Measurements from ENCODE around the gene SLIT3. TPM values are rescaled to one million over a fixed set of nuclear protein-coding genes. Genes with fewer than 3 reads are reported as not detected.

Gene SLIT3
- total and polyA plus RNA-seq, 4 donors = 4.6 to 48.5 (median 19.8) TPM

DNA sequence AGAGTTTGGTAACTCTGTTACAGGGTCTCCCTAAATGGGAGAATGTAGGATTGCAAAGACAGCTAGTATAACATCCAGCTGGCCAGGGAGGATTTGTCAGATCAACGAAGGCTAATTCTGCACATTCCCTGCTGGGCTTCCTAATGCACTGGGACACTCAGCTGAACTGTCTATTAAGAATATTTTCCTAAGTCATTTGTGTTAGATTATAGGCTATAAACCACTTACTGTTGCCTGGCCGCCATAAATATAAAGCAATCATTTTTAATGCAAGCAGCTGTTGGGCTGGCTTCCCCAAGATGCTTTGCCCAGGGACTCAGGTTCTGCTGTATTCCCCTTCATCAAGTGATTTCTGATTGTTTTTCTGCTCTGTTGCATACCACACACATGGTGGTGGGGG, 35.3 kb upstream of the SLIT3 start:
- peaks cover 0 to 6% (median 0%) of the 10 kb centered on the region in 5 donors for H3K4me1 ChIP-seq (ENCODE audit: control insufficient read depth in 5 of 5, insufficient read depth in 5 of 5, low read length in 5 of 5)
- H3K36me3 ChIP-seq (ENCODE audit: control insufficient read depth in 4 of 4, insufficient read depth in 4 of 4, low read length in 4 of 4) = no peaks in the 10 kb centered on the region
- ATAC-seq (ENCODE audit: insufficient read depth, low FRiP score) (no peak), DNase-seq (peak in 2 of 3 donors; percentile 13 to 18)
- no peak overlapping the region for H3K4me3 ChIP-seq
- TF ChIP-seq, protein P1, sequence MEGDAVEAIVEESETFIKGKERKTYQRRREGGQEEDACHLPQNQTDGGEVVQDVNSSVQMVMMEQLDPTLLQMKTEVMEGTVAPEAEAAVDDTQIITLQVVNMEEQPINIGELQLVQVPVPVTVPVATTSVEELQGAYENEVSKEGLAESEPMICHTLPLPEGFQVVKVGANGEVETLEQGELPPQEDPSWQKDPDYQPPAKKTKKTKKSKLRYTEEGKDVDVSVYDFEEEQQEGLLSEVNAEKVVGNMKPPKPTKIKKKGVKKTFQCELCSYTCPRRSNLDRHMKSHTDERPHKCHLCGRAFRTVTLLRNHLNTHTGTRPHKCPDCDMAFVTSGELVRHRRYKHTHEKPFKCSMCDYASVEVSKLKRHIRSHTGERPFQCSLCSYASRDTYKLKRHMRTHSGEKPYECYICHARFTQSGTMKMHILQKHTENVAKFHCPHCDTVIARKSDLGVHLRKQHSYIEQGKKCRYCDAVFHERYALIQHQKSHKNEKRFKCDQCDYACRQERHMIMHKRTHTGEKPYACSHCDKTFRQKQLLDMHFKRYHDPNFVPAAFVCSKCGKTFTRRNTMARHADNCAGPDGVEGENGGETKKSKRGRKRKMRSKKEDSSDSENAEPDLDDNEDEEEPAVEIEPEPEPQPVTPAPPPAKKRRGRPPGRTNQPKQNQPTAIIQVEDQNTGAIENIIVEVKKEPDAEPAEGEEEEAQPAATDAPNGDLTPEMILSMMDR (IDR thresholded peaks at IDR 0.05; ENCODE audit: control extremely low read depth, extremely low read depth) = no peak
- H3K27me3 ChIP-seq (ENCODE audit: control insufficient read depth in 3 of 3, insufficient read depth in 3 of 3, low read length in 2 of 3) = no peaks in the 10 kb centered on the region
- H3K27ac ChIP-seq (ENCODE audit: low read depth in 1 of 2, low read length in 1 of 2) = no peak overlapping the region
- WGBS, 2 donors = 75 to 89% methylated on average over 2 of the region's 2 CpGs
- H3K9ac ChIP-seq (ENCODE audit: insufficient read depth in 1 of 2, low read length in 2 of 2) = no peak overlapping the region
- H3K9me3 ChIP-seq (ENCODE audit: control insufficient read depth in 4 of 4, insufficient read depth in 3 of 4, low read length in 3 of 4) = peaks cover 0 to 2% (median 0%) of the 10 kb centered on the region in 4 donors

DNA sequence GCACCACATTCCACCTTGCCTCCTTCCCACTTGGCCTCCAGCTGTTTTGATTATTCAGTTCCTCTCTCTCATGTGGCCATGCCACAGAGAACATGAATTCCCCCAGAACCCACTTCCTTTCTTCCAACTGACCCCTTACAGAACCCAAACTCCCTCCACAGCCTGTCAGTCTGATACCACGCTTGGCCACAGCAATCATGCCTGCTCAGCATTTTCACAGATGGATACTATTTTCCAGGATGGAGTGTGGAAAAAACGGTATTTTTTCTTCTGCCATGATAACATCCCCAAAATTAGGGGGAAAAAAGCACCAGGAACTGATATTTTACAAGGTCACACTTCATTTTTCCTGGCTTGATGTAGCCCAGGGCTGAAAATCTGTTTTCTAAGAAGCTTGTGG, 34.9 kb upstream of the SLIT3 start:
- TF ChIP-seq, protein P1 (IDR thresholded peaks at IDR 0.05; ENCODE audit: control extremely low read depth, extremely low read depth) = no peak
- H3K4me3 ChIP-seq = no peak overlapping the region
- H3K9me3 ChIP-seq (ENCODE audit: control insufficient read depth in 4 of 4, insufficient read depth in 3 of 4, low read length in 3 of 4) = peaks cover 0 to 2% (median 0%) of the 10 kb centered on the region in 4 donors
- H3K4me1 ChIP-seq (ENCODE audit: control insufficient read depth in 5 of 5, insufficient read depth in 5 of 5, low read length in 5 of 5) = peaks cover 0 to 6% (median 0%) of the 10 kb centered on the region in 5 donors
- H3K36me3 ChIP-seq (ENCODE audit: control insufficient read depth in 4 of 4, insufficient read depth in 4 of 4, low read length in 4 of 4) = no peaks in the 10 kb centered on the region
- DNase-seq = peak in 1 of 3 donors; percentile 12
- H3K9ac ChIP-seq (ENCODE audit: insufficient read depth in 1 of 2, low read length in 2 of 2) = no peak overlapping the region
- no peak for ATAC-seq (ENCODE audit: insufficient read depth, low FRiP score)
- H3K27me3 ChIP-seq (ENCODE audit: control insufficient read depth in 3 of 3, insufficient read depth in 3 of 3, low read length in 2 of 3) = no peaks in the 10 kb centered on the region
- H3K27ac ChIP-seq (ENCODE audit: low read depth in 1 of 2, low read length in 1 of 2) = no peak overlapping the region
- 69 to 72% methylated on average over 2 of the region's 2 CpGs for WGBS, 2 donors

GRCh38 chr5:169333518-169333917, 32.6 kb upstream of the SLIT3 start:
- 84 to 88% methylated on average over 6 of the region's 6 CpGs for WGBS, 2 donors
- Histone ChIP-seq H3K4me3 (no peak overlapping the region), H3K27me3 (ENCODE audit: control insufficient read depth in 3 of 3, insufficient read depth in 3 of 3, low read length in 2 of 3) (no peaks in the 10 kb centered on the region), H3K36me3 (ENCODE audit: control insufficient read depth in 4 of 4, insufficient read depth in 4 of 4, low read length in 4 of 4) (no peaks in the 10 kb centered on the region), H3K27ac (ENCODE audit: low read depth in 1 of 2, low read length in 1 of 2) (no peak overlapping the region), H3K4me1 (ENCODE audit: control insufficient read depth in 5 of 5, insufficient read depth in 5 of 5, low read length in 5 of 5) (peaks cover 0 to 6% (median 0%) of the 10 kb centered on the region in 5 donors), H3K9ac (ENCODE audit: insufficient read depth in 1 of 2, low read length in 2 of 2) (no peak overlapping the region), H3K9me3 (ENCODE audit: control insufficient read depth in 4 of 4, insufficient read depth in 3 of 4, low read length in 3 of 4) (peaks cover 0 to 2% (median 0%) of the 10 kb centered on the region in 4 donors)
- DNase-seq = no peak
- TF ChIP-seq, protein P1 (IDR thresholded peaks at IDR 0.05; ENCODE audit: control extremely low read depth, extremely low read depth) = no peak
- no peak for ATAC-seq (ENCODE audit: insufficient read depth, low FRiP score)

GRCh38 chr5:169331292-169331852, 30.4 kb upstream of the SLIT3 start:
- H3K4me3 ChIP-seq = no peak overlapping the region
- DNase-seq = peak; percentile 19 to 54 (median 52)
- ATAC-seq (ENCODE audit: insufficient read depth, low FRiP score) = no peak
- peaks cover 0 to 6% (median 0%) of the 10 kb centered on the region in 5 donors for H3K4me1 ChIP-seq (ENCODE audit: control insufficient read depth in 5 of 5, insufficient read depth in 5 of 5, low read length in 5 of 5)
- H3K27me3 ChIP-seq (ENCODE audit: control insufficient read depth in 3 of 3, insufficient read depth in 3 of 3, low read length in 2 of 3) = no peaks in the 10 kb centered on the region
- no peak overlapping the region for H3K9ac ChIP-seq (ENCODE audit: insufficient read depth in 1 of 2, low read length in 2 of 2)
- no peaks in the 10 kb centered on the region for H3K36me3 ChIP-seq (ENCODE audit: control insufficient read depth in 4 of 4, insufficient read depth in 4 of 4, low read length in 4 of 4)
- peaks cover 0 to 2% (median 0%) of the 10 kb centered on the region in 4 donors for H3K9me3 ChIP-seq (ENCODE audit: control insufficient read depth in 4 of 4, insufficient read depth in 3 of 4, low read length in 3 of 4)
- 67 to 73% methylated on average over 4 of the region's 4 CpGs for WGBS, 2 donors
- H3K27ac ChIP-seq (ENCODE audit: low read depth in 1 of 2, low read length in 1 of 2) = no peak overlapping the region
- TF ChIP-seq, protein P1 (IDR thresholded peaks at IDR 0.05; ENCODE audit: control extremely low read depth, extremely low read depth) = no peak
